H1 (cell line): Measurements from ENCODE around the gene NRSN2. TPM values are rescaled to one million over a fixed set of nuclear protein-coding genes. Genes with fewer than 3 reads are reported as not detected.

Source experiments
- CTCF ChIA-PET: fragments of 300-600 bp; sonication (Branson Sonifier 250); formaldehyde crosslinking; loops from one replicate; lab custom pipeline; 2021; ENCODE audit not compliant: partially characterized antibody; lab: Charles Lee
- POLR2A ChIA-PET: fragments of 300-600 bp; sonication (Branson Sonifier 250); formaldehyde crosslinking; loops from one replicate; lab custom pipeline; 2021; ENCODE audit warnings: inconsistent platforms; ENCODE audit not compliant: partially characterized antibody; lab: Charles Lee
- DNase-seq, 2 experiments: peaks; one replicate each; pipeline versions ENCODE4 v3.0.0 to v3.0.0-alpha.2; 2010 to 2022; ENCODE audit warnings: low spot score in 2 of 2, low read depth in 1 of 2, mixed read lengths in 1 of 2
- FAIRE-seq: peaks from 2 replicates; lab custom pipeline; 2011; peaks lifted over from hg19 to GRCh38; lab: Jason Lieb, UNC
- H2AFZ ChIP-seq: 2 replicates; pipeline ENCODE4 v1.8.1; 2012; ENCODE audit warnings: low read length, inconsistent platforms
- H2AK5ac ChIP-seq: 2 replicates; pipeline ENCODE4 v1.6.1; 2013; ENCODE audit warnings: low read depth, low read length
- H2BK120ac ChIP-seq: replicated peaks from 2 replicates; pipeline ENCODE3; 2013; ENCODE audit warnings: low read depth, low read length, inconsistent platforms
- H2BK12ac ChIP-seq: 2 replicates; pipeline ENCODE4 v1.6.1; 2013; ENCODE audit warnings: low read depth, low read length
- H2BK15ac ChIP-seq: 2 replicates; pipeline ENCODE4 v1.6.1; 2013; ENCODE audit warnings: low read length
- H2BK20ac ChIP-seq: 2 replicates; pipeline ENCODE4 v1.6.1; 2013; ENCODE audit warnings: low read length
- H2BK5ac ChIP-seq: 2 replicates; pipeline ENCODE4 v1.6.1; 2013; ENCODE audit warnings: low read depth, low read length
- H3K14ac ChIP-seq: 2 replicates; pipeline ENCODE4 v1.6.1; 2013; ENCODE audit warnings: inconsistent platforms; ENCODE audit not compliant: insufficient read length
- H3K18ac ChIP-seq: 2 replicates; pipeline ENCODE4 v1.6.1; 2013; ENCODE audit warnings: low read length; ENCODE audit errors: extremely low read depth
- H3K23ac ChIP-seq: 2 replicates; pipeline ENCODE4 v1.6.1; 2013; ENCODE audit warnings: inconsistent platforms; ENCODE audit not compliant: insufficient read length
- H3K23me2 ChIP-seq: 2 replicates; pipeline ENCODE4 v1.6.1; 2013; ENCODE audit warnings: low read depth, low read length
- H3K27ac ChIP-seq: 2 replicates; pipeline ENCODE4 v1.6.1; 2011; ENCODE audit warnings: low read depth, low read length, inconsistent platforms
- H3K27me3 ChIP-seq, 4 experiments: replicated peaks in 1 of 4; 1 replicate in 1 of 4; 2 replicates in 3 of 4; pipeline versions ENCODE4 v1.6.1 to v1.8.1; 2011 to 2013; ENCODE audit warnings: low read length in 3 of 4, mild to moderate bottlenecking in 3 of 4, inconsistent platforms in 2 of 4, mixed read lengths in 2 of 4, moderate library complexity in 1 of 4; ENCODE audit not compliant: control insufficient read depth in 3 of 4, insufficient read depth in 3 of 4; ENCODE audit errors: extremely low read depth in 1 of 4
- H3K36me3 ChIP-seq, 4 experiments: 2 replicates each; pipeline versions ENCODE4 v1.6.1 to v1.8.1; 2011 to 2013; ENCODE audit warnings: mild to moderate bottlenecking in 4 of 4, low read length in 3 of 4, moderate library complexity in 2 of 4, control low read depth in 1 of 4, inconsistent platforms in 1 of 4; ENCODE audit not compliant: insufficient read depth in 4 of 4, control insufficient read depth in 2 of 4
- H3K4ac ChIP-seq: replicated peaks from 2 replicates; pipeline ENCODE3; 2013; ENCODE audit warnings: low read length, low read depth, mixed read lengths, inconsistent platforms; ENCODE audit not compliant: insufficient read length
- H3K4me1 ChIP-seq, 4 experiments: replicated peaks in 1 of 4; 1 replicate in 1 of 4; 2 replicates in 3 of 4; pipeline versions ENCODE4 v1.6.1 to v1.8.1; 2011 to 2013; ENCODE audit warnings: low read length in 3 of 4, inconsistent platforms in 2 of 4, mixed read lengths in 1 of 4; ENCODE audit not compliant: insufficient read depth in 4 of 4, control insufficient read depth in 3 of 4
- H3K4me2 ChIP-seq, 2 experiments: 2 replicates each; pipeline versions ENCODE4 v1.6.1 to v1.8.1; 2011 to 2013; ENCODE audit warnings: low read depth in 2 of 2, low read length in 2 of 2, control low read depth in 1 of 2, inconsistent platforms in 1 of 2, mild to moderate bottlenecking in 1 of 2; ENCODE audit not compliant: insufficient read depth in 1 of 2
- H3K4me3 ChIP-seq, 4 experiments: fragments of 200-600, 300-600 bp in 1 of 4; sonication (generic), shearing (Covaris generic), sonication (Bioruptor Twin) in 1 of 4; 2 replicates each; pipeline versions ENCODE4 v1.5.1 to v1.8.1; 2011 to 2016; ENCODE audit warnings: low read length in 4 of 4, low read depth in 3 of 4, control low read depth in 2 of 4, inconsistent platforms in 2 of 4, mild to moderate bottlenecking in 2 of 4, mixed read lengths in 1 of 4, moderate library complexity in 1 of 4; ENCODE audit not compliant: insufficient read depth in 2 of 4; ENCODE audit errors: extremely low read depth in 1 of 4
- H3K56ac ChIP-seq: replicated peaks from 2 replicates; pipeline ENCODE3; 2013; ENCODE audit warnings: low read depth, mild to moderate bottlenecking, mixed read lengths, low read length, inconsistent platforms; ENCODE audit not compliant: insufficient read length
- H3K79me1 ChIP-seq: 2 replicates; pipeline ENCODE4 v1.6.1; 2013; ENCODE audit warnings: low read depth, low read length, control low read depth
- H3K79me2 ChIP-seq, 2 experiments: 2 replicates each; pipeline versions ENCODE4 v1.6.1 to v1.8.1; 2012 to 2013; ENCODE audit warnings: low read length in 2 of 2, mild to moderate bottlenecking in 2 of 2, inconsistent platforms in 1 of 2; ENCODE audit not compliant: insufficient read depth in 2 of 2, control insufficient read depth in 1 of 2
- H3K9ac ChIP-seq, 4 experiments: replicated peaks in 1 of 4; 1 replicate in 1 of 4; 2 replicates in 3 of 4; pipeline versions ENCODE4 v1.6.1 to v1.8.1; 2011 to 2013; ENCODE audit warnings: low read depth in 3 of 4, low read length in 3 of 4, control low read depth in 2 of 4, mild to moderate bottlenecking in 2 of 4, moderate library complexity in 2 of 4, inconsistent platforms in 1 of 4; ENCODE audit errors: extremely low read depth in 1 of 4
- H3K9me3 ChIP-seq, 2 experiments: 2 replicates each; pipeline versions ENCODE4 v1.6.1 to v1.8.1; 2012 to 2013; ENCODE audit warnings: mild to moderate bottlenecking in 2 of 2, moderate library complexity in 2 of 2, control low read depth in 1 of 2, inconsistent platforms in 1 of 2, low read depth in 1 of 2, low read length in 1 of 2, mixed read lengths in 1 of 2; ENCODE audit not compliant: insufficient read depth in 2 of 2
- H4K20me1 ChIP-seq, 2 experiments: replicated peaks in 1 of 2; 2 replicates each; pipeline versions ENCODE3 to v1.8.1; 2011 to 2013; ENCODE audit warnings: inconsistent platforms in 2 of 2, low read length in 2 of 2, mild to moderate bottlenecking in 1 of 2; ENCODE audit not compliant: insufficient read depth in 2 of 2, control insufficient read depth in 1 of 2
- H4K5ac ChIP-seq: 2 replicates; pipeline ENCODE4 v1.6.1; 2013; ENCODE audit warnings: low read length, low read depth, mixed read lengths, inconsistent platforms; ENCODE audit not compliant: insufficient read length
- H4K8ac ChIP-seq: 2 replicates; pipeline ENCODE4 v1.8.0; 2013; ENCODE audit warnings: mild to moderate bottlenecking, moderate library complexity, low read length, inconsistent platforms; ENCODE audit not compliant: insufficient read depth; ENCODE audit errors: extremely low read depth
- H4K91ac ChIP-seq: replicated peaks from 2 replicates; pipeline ENCODE3; 2013; ENCODE audit warnings: low read length, mixed read lengths, inconsistent platforms; ENCODE audit not compliant: insufficient read length
- RXRA ChIP-seq: IDR thresholded peaks from 2 replicates; pipeline ENCODE4 v1.6.1; 2011; ENCODE audit warnings: low read depth, mild to moderate bottlenecking, low read length, moderate library complexity; ENCODE audit not compliant: insufficient read depth
- SIRT6 ChIP-seq: IDR thresholded peaks from one replicate; pipeline ENCODE4 v1.7.1; 2012; ENCODE audit warnings: low read length, inconsistent platforms
- SIX5 ChIP-seq: IDR thresholded peaks from 2 replicates; pipeline ENCODE4 v1.6.1; 2011; ENCODE audit warnings: mild to moderate bottlenecking, low read depth, low read length
- TAF1 ChIP-seq: IDR thresholded peaks from 2 replicates; pipeline ENCODE4 v1.6.1; 2011; ENCODE audit warnings: mild to moderate bottlenecking, low read depth, low read length
- TAF7 ChIP-seq: optimal IDR thresholded peaks from 2 replicates; pipeline ENCODE3; 2011; ENCODE audit warnings: low read depth, mild to moderate bottlenecking, inconsistent platforms, low read length, moderate library complexity, borderline replicate concordance
- WGBS, 2 experiments: shearing (Covaris generic) in 1 of 2; methylation state at CpG; one replicate each; pipeline versions ENCODE4 v1.1.6 to v1.1.7; 2013 to 2015; ENCODE audit warnings: low lambda C conversion rate in 2 of 2, mixed read lengths in 2 of 2, inconsistent platforms in 1 of 2, low coverage in 1 of 2, missing lambda C conversion rate in 1 of 2; ENCODE audit not compliant: insufficient replicate concordance in 2 of 2, insufficient coverage in 1 of 2, insufficient read length in 1 of 2; ENCODE audit errors: extremely low coverage in 1 of 2, missing lambda C conversion rate in 1 of 2; 5-methylcytosine and 5-hydroxymethylcytosine counted together
- polyA plus RNA-seq, 7 experiments: library from polyadenylated mRNA; depleted of rRNA in 3 of 7; stranded (reverse) in 5 of 7; unstranded in 2 of 7; fragments of >200 nt in 5 of 7; fragments of 200-250 nt in 2 of 7; gene quantifications; 1 replicate in 5 of 7; 2 replicates in 1 of 7; 4 replicates in 1 of 7; pipeline versions ENCODE4 v1.2.1 to v1.2.3, GENCODE V29; 2011 to 2013; ENCODE audit warnings: missing spikeins in 2 of 7, mixed read lengths in 2 of 7
- total RNA-seq: library from RNA; stranded (reverse); fragmentation: NEBNext Ultra II Directional; extraction: Animal tissue kit (Norgen Biotek cat#: 25700); gene quantifications from 2 replicates; pipeline ENCODE4 v1.2.1, GENCODE V29; 2021

NRSN2 gene
- total and polyA plus RNA-seq, 2 of the 8 experiments (the other 6 are each of a cell fraction or from before 2014, with no cell fraction given) = 19.4 to 33.3 TPM

DNA sequence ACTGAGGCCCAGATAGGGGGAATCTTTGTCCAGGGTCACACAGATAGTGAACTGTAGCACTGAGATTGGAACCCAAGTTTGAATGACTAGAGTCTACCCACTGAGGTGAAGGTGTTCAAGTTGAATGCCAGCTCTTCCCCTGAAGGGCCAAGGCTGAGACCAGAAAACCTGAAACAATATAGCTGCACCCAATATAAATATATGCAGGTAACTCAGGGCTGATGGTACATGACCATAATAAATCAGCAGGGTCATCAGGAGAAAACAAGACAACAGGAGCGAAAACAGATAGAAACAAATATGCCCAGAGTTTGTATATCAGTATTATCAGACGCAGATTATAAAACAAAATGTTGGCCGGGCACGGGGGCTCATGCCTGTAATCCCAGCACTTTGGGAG is 57.2 kb downstream of the NRSN2 start:
- TF ChIP-seq RXRA = no peak
- TF ChIP-seq SIRT6 = no peak
- TF ChIP-seq TAF7 = no peak
- TF ChIP-seq TAF1 = no peak
- TF ChIP-seq SIX5 = no peak
- no peak overlapping the region for H2BK12ac ChIP-seq
- peaks cover 0 to 3% of the 10 kb centered on the region in 2 experiments for H4K20me1 ChIP-seq
- H3K4me2 ChIP-seq = no peak overlapping the region
- 96% methylated on average over 4 of the region's 4 CpGs; no CpG with 5 or more reads in 1 of the 2 experiments for WGBS, 2 experiments
- H4K5ac ChIP-seq = no peak overlapping the region
- H3K56ac ChIP-seq = no peak overlapping the region
- H2BK120ac ChIP-seq = no peak overlapping the region
- no peaks in the 10 kb centered on the region for H3K36me3 ChIP-seq
- no peak overlapping the region for H3K9ac ChIP-seq
- H2AFZ ChIP-seq = no peak overlapping the region
- no peak overlapping the region for H3K4ac ChIP-seq
- H3K79me2 ChIP-seq = peaks cover 0 to 6% of the 10 kb centered on the region in 2 experiments; a peak in 2 of 4 replicates
- H2BK5ac ChIP-seq = no peak overlapping the region
- H4K91ac ChIP-seq = no peak overlapping the region
- DNase-seq = no peak
- no peak overlapping the region for H3K18ac ChIP-seq
- H2AK5ac ChIP-seq = no peak overlapping the region
- H4K8ac ChIP-seq = no peak overlapping the region
- H3K23ac ChIP-seq = no peak overlapping the region
- POLR2A ChIA-PET = interaction anchor here (1.0 to 11.8 kb wide), 2 partner anchors 19 to 80 kb away, joined by 3 to 263 read pairs; partner anchors contain the start of gene TRIB3
- no peak overlapping the region for H2BK15ac ChIP-seq
- no peaks in the 10 kb centered on the region for H3K27me3 ChIP-seq
- CTCF ChIA-PET = interaction anchor here (0.6 kb wide), 1 partner anchor 25 kb away, joined by 3 read pairs; no protein-coding TSS in a partner anchor
- H3K79me1 ChIP-seq = peaks cover 7% of the 10 kb centered on the region
- no peak overlapping the region for H3K4me3 ChIP-seq
- no peak overlapping the region for H3K27ac ChIP-seq
- no peak for FAIRE-seq
- no peak overlapping the region for H3K14ac ChIP-seq
- H3K23me2 ChIP-seq = peaks cover 12% of the 10 kb centered on the region
- no peak overlapping the region for H2BK20ac ChIP-seq
- peaks cover 5 to 13% (median 9%) of the 10 kb centered on the region in 4 experiments; a peak in 6 of 7 replicates for H3K4me1 ChIP-seq
- peaks cover 0 to 5% of the 10 kb centered on the region in 2 experiments; a peak in 3 of 4 replicates for H3K9me3 ChIP-seq
